ENCODE data around the gene METTL9.
"Not testable (repeated sequence)": the region's sequence is repeated elsewhere in the genome, so short reads cannot be mapped to it uniquely, and the experiment has no call there.

The METTL9 gene

DNA sequence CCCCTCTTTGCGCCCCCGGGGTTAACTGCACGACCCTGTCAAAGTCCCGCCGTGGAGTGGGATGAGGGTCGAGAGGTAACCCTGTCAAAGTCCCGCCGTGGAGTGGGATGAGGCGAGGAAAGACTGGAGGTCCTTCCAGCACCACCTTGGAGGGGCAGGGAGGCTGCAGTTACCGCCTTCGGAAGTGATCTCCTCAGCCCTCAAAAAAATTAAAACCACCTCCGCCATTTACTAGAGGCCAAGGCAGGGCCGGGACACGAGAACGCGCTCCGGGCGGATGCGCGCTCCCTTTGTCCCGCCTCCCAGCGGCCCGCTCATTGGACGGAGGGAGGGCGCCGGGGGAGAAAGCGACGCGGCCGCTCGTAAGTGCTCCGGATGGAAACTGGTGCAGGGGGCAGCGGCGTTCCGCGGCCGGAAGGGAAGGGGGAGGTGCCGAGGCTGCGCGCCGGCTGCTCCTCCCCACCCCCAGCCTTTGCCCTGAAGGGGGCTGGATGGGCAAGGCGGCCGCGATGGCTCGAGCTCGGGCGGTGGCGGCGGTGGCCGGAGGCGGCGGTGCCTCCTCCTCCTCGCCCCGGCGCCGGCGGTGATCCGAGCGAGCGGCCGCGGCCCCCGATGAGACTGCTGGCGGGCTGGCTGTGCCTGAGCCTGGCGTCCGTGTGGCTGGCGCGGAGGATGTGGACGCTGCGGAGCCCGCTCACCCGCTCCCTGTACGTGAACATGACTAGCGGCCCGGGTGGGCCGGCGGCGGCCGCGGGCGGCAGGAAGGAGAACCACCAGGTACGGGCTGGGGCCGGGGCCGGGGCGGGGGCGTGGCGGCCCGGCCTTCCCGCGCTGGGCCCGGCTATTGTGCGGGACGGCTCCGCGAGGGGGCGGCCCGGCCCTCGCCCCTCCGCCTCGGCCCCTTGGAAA is at the start of gene METTL9:
Gene METTL9, plus strand, starts transcription at position 456 of the 909 bp plus-strand sequence. Its CDS starts 157 bp downstream, at position 613.
- peak; percentile 90 to 92 for DNase-seq (ENCODE audit: low read depth in 2 of 2)

DNA sequence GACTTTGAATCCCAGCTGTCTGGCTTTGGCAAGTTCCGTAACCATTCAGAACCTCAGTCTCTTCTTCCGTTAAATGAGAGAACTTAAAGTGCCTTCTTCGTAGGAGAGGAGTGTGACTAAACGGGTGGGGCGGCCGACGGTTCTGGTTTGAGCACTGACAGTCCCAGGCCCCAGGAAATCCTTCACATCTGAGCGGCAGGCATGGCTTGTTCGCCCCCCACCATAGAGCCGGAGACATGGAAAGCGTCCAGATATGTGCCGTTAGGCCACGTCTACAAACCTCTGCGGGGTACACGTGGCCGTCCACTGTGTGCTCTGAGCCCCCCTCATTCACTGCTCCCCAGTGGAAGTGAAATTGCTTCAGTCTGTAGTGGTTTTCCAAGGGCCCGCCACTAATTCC is 49.4 kb upstream of the METTL9 start:
- DNase-seq (ENCODE audit: low read depth in 2 of 2) = not testable (repeated sequence)

- not testable (repeated sequence) for DNase-seq (ENCODE audit: low read depth in 2 of 2)
These were observed 48.9 kb upstream of the METTL9 start for GRCh38 chr16:21550435-21550834.

- DNase-seq (ENCODE audit: low read depth in 2 of 2) = not testable (repeated sequence)
These were observed 48.3 kb upstream of the METTL9 start for GRCh38 chr16:21551076-21551475.

DNA sequence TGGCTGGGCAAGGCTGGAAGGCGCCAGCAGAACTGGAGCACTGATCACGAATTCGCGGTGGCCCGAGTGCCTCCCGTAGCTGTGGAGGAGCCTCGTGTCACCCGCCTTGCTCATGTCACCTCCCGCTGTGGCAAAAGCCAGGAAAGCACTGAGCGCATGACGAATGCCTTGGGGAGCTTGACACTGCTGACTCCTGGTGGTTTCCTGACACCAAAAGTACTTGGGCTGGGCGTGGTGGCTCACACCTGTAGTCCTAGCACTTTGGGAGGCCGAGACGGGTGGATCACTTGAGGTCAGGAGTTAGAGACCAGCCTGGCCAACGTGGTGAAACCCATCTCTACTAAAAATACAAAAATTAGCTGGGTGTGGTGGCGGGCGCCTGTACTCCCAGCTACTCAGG is 47.8 kb upstream of the METTL9 start:
- not testable (repeated sequence) for DNase-seq (ENCODE audit: low read depth in 2 of 2)

DNA sequence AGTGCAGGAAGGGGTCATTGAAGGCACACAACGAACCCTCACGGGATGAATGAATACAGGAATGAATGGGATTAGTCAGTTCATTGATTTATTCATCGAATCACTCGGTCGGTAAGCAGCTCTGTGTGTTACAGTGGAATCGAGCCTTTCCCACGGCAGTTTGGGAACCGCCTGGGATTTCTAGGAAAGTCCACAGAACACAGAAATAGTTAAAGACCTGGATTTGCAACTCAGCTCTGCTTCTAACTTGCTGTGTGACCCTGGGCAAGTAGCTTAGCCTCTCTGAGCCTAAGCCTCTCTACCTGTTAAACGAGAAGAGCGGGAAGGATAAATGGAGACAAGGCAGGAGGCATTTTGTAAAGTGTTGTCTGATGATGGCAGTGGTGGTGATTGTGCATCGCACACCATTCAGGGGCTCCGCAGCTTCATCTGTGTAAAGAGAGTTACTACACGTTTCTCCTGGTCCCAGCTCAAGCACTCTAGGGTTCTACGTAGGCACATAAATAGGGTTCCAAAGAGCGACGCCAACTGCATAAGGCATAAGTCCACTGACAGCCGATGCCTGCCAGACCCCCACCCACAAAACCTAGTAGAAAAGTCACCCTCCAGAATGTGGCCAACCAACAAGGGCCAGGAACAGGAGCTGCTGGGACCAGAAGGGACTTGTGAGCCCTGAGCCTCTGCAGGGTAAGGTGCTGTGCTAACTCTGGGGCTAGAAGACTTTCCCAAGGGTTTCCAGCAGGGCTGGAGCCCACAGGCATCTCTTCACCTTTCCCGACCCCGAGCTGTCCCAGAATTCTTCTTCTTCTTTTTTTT is 45.7 kb upstream of the METTL9 start:
- not testable (repeated sequence) for DNase-seq (ENCODE audit: low read depth in 2 of 2)

DNA sequence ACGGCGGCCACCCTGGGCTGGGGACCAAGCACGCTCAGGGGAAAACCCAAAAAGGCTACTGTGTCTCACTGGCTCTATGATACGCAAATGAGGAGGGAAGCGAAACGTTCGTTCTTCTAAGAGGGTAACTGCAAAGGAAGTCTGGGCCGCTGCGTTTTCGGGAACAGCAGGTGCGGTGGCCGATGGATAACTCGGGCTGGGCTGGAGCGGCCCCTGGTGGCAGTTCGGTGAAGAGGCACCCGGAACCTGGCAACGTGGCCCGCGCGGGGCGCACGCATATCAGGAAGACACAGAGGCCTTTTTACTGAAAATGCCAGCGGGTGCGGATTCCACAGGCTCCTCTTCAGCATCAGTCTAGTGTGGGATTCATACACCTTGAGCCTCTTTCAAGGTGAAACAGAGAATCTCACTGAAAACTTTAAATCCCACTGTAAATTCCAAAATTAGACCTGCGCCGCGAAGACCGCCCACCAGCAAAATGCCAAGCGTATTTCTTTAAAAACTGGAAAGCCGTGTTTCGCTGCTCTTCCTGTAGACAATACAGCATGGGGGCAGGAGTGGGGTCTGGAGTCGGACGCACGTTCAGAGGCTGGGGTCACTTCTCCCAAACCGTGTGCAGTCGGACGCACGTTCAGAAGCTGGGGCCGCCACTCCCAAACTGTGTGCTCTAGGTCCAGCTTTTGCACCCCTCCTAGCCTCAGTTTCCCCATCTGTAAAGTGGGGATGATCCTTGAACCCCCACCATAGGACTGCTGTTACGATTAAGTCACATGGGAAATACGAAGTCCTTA is 44.4 kb upstream of the METTL9 start:
- peak; percentile 91 for DNase-seq (ENCODE audit: low read depth in 2 of 2)

GRCh38 chr16:21555621-21556020 is 43.8 kb upstream of the METTL9 start:
- DNase-seq (ENCODE audit: low read depth in 2 of 2) = not testable (repeated sequence)

GRCh38 chr16:21556026-21556595 is 43.3 kb upstream of the METTL9 start:
- DNase-seq (ENCODE audit: low read depth in 2 of 2) = not testable (repeated sequence)

DNA sequence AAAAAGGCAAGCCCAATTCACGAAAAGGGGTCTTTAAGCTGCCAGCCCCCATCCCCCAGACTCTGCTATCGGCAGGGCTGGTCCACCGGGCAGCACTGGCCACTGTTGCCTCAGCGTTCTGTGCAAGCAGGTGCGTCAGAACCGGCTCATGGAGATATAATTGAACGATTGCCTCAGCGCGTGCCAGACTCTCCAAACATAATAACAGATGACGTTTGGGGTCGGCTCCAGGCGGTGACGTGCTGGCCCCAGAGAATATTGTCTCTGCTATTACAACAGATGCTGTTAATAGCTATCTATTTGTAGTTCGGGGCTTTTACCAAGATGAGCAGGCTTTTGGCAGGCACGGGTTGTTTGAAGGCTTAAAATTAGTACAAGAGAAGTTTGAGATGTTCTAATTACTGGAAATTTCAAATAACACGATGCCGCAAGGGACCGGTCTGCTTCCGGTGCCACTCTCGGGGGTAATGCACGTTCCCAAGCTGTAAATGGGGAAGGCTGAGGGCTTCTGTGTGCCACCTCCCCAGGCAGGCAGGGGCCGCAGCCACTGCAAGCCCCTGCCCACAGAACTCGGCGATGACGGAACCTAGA is 42.6 kb upstream of the METTL9 start:
- DNase-seq (ENCODE audit: low read depth in 2 of 2) = not testable (repeated sequence)

GRCh38 chr16:21560462-21560861 is 38.9 kb upstream of the METTL9 start:
- DNase-seq (ENCODE audit: low read depth in 2 of 2) = no peak

DNA sequence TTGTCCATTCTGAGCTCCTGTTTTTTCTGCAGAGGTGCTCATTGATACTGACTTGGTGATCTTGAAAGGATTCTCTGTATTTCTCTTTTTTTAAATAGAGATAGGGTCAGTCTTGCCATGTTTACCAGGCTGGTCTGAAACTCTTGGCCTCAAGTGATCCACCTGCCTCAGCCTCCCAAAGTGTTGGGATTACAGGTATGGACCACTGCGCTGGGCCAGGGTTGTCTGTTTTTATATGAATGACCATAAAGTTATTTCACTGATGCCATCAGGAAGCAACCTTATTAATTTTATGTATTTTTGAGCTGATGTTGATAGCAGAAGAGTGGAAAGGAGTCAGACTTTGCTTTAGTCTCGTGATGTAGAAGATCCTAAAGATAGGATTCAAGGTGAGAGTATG is 35.7 kb upstream of the METTL9 start:
- no peak for DNase-seq (ENCODE audit: low read depth in 2 of 2)

- not testable (repeated sequence) for DNase-seq (ENCODE audit: low read depth in 2 of 2)
These were observed 35.0 kb upstream of the METTL9 start for GRCh38 chr16:21564367-21564766.

DNA sequence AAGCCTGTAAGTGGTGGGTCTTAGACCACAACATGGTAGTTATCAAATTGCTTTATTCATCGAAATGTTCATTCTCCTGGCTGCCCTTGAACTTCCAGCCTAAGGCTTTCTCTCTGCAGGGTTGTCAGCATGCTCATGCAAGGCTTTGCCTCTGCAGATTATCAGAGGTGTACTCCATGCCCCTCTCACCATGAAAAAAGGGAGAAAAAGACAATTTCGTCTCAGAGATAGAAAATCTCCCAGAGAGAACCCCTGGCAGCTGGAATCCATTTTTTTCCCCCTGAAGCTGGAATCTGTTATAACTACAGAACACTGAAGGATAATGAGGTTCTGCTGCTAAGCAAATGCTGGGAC is 33.9 kb upstream of the METTL9 start:
- DNase-seq (ENCODE audit: low read depth in 2 of 2) = no peak

GRCh38 chr16:21565861-21566669 is 33.3 kb upstream of the METTL9 start:
- DNase-seq (ENCODE audit: low read depth in 2 of 2) = no peak

GRCh38 chr16:21566891-21567414 is 32.4 kb upstream of the METTL9 start:
- no peak for DNase-seq (ENCODE audit: low read depth in 2 of 2)

- DNase-seq (ENCODE audit: low read depth in 2 of 2) = not testable (repeated sequence)
These were observed 31.9 kb upstream of the METTL9 start for GRCh38 chr16:21567496-21567895.

- no peak for DNase-seq (ENCODE audit: low read depth in 2 of 2)
These were observed 30.7 kb upstream of the METTL9 start for GRCh38 chr16:21568502-21569189.

GRCh38 chr16:21570676-21571017 is 28.7 kb upstream of the METTL9 start:
- DNase-seq (ENCODE audit: low read depth in 2 of 2) = no peak

Data from stimulated activated CD8-positive, alpha-beta memory T cell treated with anti-CD3 and anti-CD28 coated beads, Interleukin-2, amount 100 ng/mL, for 48 hours (primary cell).